ENCODE measurements around the gene SDF2L1. TPM values are rescaled to one million over a fixed set of nuclear protein-coding genes. Genes with fewer than 3 reads are reported as not detected.

The SDF2L1 gene, protein sequence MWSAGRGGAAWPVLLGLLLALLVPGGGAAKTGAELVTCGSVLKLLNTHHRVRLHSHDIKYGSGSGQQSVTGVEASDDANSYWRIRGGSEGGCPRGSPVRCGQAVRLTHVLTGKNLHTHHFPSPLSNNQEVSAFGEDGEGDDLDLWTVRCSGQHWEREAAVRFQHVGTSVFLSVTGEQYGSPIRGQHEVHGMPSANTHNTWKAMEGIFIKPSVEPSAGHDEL
- total RNA-seq, result 22.0 and 30.9 TPM in 2 replicates

DNA sequence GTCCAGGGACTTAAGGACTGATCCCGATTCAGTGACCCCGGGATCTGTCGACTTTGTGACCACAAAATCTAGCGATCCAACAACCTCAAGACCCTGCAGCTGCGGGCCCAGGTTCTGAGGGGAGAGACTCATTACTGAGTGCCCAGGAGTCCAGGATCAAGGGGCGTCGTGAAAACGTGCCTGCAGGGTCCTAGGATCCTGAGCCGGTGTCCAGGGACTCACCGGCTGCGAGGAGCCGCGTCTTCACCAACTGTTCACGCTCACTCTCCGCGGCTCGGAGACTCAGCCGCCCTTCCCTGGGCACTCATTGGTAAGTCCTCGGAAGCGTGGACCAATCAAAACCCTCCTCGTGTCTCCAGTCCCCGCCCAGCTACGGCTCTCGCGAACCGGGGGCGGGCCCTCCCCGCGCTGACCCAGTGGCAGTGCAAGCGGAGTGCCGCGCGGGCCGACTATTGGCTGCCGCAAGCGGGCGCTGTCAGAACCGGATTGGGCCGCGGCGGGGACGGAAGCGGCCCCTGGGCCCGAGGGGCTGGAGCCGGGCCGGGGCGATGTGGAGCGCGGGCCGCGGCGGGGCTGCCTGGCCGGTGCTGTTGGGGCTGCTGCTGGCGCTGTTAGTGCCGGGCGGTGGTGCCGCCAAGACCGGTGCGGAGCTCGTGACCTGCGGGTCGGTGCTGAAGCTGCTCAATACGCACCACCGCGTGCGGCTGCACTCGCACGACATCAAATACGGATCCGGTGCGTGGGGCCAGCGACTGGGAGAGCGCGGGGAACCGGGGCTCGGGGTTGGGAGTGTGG lies at the start of gene SDF2L1:
Gene SDF2L1, plus strand, starts transcription at position 514 of the 795 bp plus-strand sequence. Its CDS starts 35 bp downstream, at position 549.

DNA sequence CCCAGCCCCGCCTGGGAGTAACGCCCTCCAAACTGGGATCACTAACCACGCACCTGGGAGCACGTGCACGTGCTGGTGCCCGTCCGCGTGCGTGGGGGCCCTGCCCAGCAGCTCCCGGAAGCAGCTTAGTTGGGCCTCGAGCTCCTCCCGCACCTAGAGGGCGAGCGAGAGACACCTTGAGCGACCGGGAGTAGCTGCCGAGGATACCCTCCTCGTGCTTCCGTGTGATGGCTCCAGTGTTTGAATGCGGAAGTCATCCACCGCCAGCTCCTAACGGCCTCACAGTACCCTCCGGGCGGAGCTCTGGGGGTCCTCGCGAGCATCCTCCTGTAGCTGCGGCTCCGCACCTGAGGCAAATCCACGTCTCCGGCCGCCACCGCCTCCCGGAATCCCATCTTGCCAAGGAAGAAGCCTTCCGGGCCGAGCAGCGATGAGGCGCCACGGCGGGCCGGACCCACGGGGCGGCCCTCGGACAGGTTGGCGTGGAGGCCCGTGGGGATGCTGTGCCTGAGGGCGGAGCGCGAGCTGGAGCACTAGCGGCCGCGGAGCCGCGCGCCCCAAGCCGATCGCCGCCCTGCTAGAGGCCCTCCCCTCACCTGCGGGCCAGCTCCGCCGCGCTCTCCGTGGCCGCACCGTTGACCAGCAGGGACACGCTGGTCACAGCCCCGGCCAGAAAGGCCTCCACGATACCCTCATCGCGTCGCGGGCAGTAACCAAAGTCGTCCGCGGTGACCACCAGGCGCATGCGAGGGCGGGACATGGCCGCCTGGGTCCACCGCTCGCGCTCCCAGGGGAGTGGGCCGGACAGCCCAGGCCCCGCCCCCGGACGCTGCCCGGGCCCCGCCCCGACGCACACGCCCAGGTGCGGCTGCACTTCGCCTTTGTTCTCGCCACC lies 12.6 kb upstream of the SDF2L1 start, which contains the start of gene YDJC:
Gene YDJC, minus strand, starts transcription at position 768 of the 895 bp plus-strand sequence. Its CDS starts 8 bp downstream, at position 760.

DNA sequence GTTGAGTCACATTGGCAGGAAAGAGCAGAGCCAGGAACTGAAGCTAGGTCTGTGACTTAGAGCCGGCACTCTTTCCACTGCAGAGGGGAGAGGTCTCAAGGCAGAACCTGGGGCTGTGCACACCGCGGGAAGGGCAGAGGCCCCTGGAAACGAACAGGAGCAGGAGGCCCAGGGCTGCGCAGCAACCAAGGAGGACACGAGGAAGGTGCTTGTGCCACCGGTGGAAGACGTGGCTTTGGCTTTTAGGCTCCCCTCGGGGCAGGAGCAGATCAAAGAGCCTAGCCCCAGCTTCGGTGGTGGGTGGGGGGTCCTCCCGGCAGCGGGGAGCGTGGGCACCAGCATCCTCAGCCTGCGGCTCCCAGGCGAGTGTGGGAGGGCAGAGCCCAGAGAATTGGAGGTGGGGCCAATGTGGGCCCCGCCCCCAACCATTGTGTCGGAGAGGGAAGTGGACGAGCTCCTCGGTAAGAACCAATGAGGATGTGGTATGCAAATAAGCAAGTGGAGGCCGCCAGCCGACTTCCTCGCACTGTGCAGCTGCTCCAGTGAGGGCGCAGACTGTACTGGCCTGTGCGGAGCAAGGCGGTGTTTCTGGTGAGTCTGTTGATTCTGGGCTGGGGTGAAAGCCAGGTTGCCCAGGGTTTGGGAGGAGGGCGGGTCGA lies 9.7 kb upstream of the SDF2L1 start, which contains the start of gene CCDC116:
Gene CCDC116, plus strand, starts transcription at position 524 of the 659 bp plus-strand sequence. CDS start 422 bp downstream, outside the sequence.

Small RNA genes lying within 50 kb of the gene (small RNA-seq; reads per million reads assigned to genes)
- 2.1 reads per million, percentile 80 among the genes with 10 or more reads in this experiment for gene MIR301B

Other genes with a start within 250 kb of the SDF2L1 start
- gene HIC2, start 224.9 kb upstream of the SDF2L1 start, total RNA-seq, result 2.9 and 5.1 TPM in 2 replicates
- 0.73 and 0.78 TPM in 2 replicates for gene TMEM191C, start 174.9 kb upstream of the SDF2L1 start, total RNA-seq
- gene RIMBP3C, start 90.8 kb upstream of the SDF2L1 start, total RNA-seq, result 0.39 and 1.1 TPM in 2 replicates
- 41.8 and 45.9 TPM in 2 replicates for gene UBE2L3, start 74.6 kb upstream of the SDF2L1 start, total RNA-seq
- 27.2 and 29.8 TPM in 2 replicates for gene YDJC, start 12.3 kb upstream of the SDF2L1 start, total RNA-seq
- gene CCDC116, start 9.5 kb upstream of the SDF2L1 start, total RNA-seq, result under 0.01 and 0.39 TPM in 2 replicates
- 25.6 and 30.9 TPM in 2 replicates for gene PPIL2, start 23.7 kb downstream of the SDF2L1 start, total RNA-seq
- 0.20 and 0.37 TPM in 2 replicates for gene YPEL1, start 93.5 kb downstream of the SDF2L1 start, total RNA-seq
- gene MAPK1, start 225.3 kb downstream of the SDF2L1 start, total RNA-seq, result 45.2 and 64.1 TPM in 2 replicates

Data from subcutaneous preadipocyte (primary cell).